ENCODE data around the gene ADRB2. TPM values are rescaled to one million over a fixed set of nuclear protein-coding genes. Genes with fewer than 3 reads are reported as not detected.

ADRB2 gene
- total RNA-seq, 1 experiment from 2014 or later: 0.25 TPM

DNA sequence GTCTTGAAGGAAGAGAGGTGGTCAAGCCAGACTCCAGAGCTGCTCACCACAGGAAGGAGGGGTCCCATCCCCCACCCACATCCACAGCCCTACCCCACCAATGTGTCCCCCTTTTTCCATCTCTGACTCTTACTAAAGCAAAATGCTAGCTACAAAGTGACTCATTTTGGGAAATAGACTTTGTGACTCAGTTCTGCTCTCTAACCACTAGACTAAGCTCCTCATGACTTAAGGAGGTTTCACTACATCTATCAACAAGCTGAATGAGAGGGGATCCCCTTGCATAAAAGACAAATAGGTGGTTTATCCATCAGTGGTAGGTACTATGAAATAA lies 35.1 kb upstream of the ADRB2 start (continued):
- no peak for TF ChIP-seq POLR2AphosphoS5 (IDR thresholded peaks at IDR 0.05; ENCODE audit: low read depth, low read length)

DNA sequence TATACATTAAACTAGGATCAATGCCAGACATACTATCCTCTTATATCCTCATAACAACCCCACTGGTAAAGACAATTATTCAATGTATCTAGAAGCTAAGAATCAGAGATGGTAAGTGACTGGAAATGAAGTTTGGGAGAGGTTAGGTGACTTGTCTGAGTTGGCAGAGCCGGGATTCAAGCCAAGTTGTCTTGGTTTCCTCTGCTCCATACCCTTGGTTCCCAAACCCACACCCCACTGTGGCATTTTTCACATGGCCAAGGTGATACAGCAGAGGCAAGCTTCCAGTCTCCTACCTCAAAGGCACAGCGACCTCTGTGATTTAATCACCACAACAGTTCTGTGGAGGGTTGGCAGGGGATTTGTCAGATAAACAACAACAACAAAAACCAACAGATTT lies 34.7 kb upstream of the ADRB2 start:
- POLR2A ChIA-PET: no interaction called here
- Histone ChIP-seq H3K4me2 (ENCODE audit: low read length) (no peak overlapping the region), H2AFZ (ENCODE audit: low read depth, low read length, poor library complexity, severe bottlenecking) (no peak overlapping the region), H3K36me3 (ENCODE audit: control insufficient read depth in 1 of 2, insufficient read depth in 2 of 2, low read length in 2 of 2) (no peaks in the 10 kb centered on the region), H4K20me1 (ENCODE audit: insufficient read depth) (no peaks in the 10 kb centered on the region), H3K4me3 (replicated peaks in 1 of 2; ENCODE audit: low read depth in 1 of 2, low read length in 2 of 2) (no peak overlapping the region), H3K9me3 (ENCODE audit: control insufficient read depth in 1 of 2, insufficient read depth in 1 of 2, low read depth in 1 of 2, low read length in 2 of 2) (no peaks in the 10 kb centered on the region), H3K9me2 (ENCODE audit: insufficient read depth) (no peaks in the 10 kb centered on the region), H3K4me1 (ENCODE audit: control insufficient read depth in 1 of 2, insufficient read depth in 2 of 2, low read length in 2 of 2) (peaks cover 0 to 22% of the 10 kb centered on the region in 2 experiments; a peak in 2 of 4 replicates), H3K9ac (ENCODE audit: low read length) (no peak overlapping the region), H3K27ac (ENCODE audit: low read depth, low read length) (no peak overlapping the region), H3K79me2 (ENCODE audit: insufficient read depth, low read length) (no peaks in the 10 kb centered on the region), H3K27me3 (ENCODE audit: insufficient read depth, low read length) (no peaks in the 10 kb centered on the region)
- CTCF ChIA-PET: no interaction called here
- BruUV-seq (replicated peaks): no TSS peak
- intact Hi-C loops (cut with micrococcal nuclease): no loop called here
- RAD21 ChIA-PET (ENCODE audit: low non-redundant PET in 1 of 2, low total read pairs in 2 of 2, uncharacterized antibody in 2 of 2, unreplicated experiment in 2 of 2): no interaction called here
- TF ChIP-seq ZFX (IDR thresholded peaks at IDR 0.05) (no peak), RAD21 (IDR thresholded peaks at IDR 0.05; ENCODE audit: low read depth) (no peak)
- ATAC-seq: no peak
- DNase-seq (ENCODE audit: low read depth, low spot score): no peak

DNA sequence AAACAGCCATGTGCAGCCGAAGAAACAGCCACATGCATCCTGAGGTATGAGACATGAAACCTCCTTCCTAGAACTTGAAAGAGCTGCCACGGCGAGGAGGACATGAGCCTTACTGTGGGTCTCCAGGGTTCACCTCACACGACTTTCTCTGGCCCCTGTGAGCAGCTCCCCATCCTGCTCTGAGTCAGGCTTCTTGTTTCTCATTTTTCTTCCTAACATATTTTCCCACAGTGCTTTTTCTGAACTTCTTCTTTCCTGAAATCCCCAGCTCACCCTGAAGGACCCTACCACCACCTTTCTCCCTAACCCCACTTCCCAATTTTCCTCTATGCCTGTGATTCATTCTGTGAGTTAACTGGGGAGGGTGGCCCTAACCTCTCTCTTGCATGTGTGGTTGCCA lies 33.7 kb upstream of the ADRB2 start:
- no peak overlapping the region for H3K4me2 ChIP-seq (ENCODE audit: low read length)
- no peak overlapping the region for H2AFZ ChIP-seq (ENCODE audit: low read depth, low read length, poor library complexity, severe bottlenecking)
- RAD21 ChIA-PET (ENCODE audit: low non-redundant PET in 1 of 2, low total read pairs in 2 of 2, uncharacterized antibody in 2 of 2, unreplicated experiment in 2 of 2): no interaction called here
- CTCF ChIA-PET: no interaction called here
- no TSS peak for BruUV-seq (replicated peaks)
- H3K36me3 ChIP-seq (ENCODE audit: control insufficient read depth in 1 of 2, insufficient read depth in 2 of 2, low read length in 2 of 2): no peaks in the 10 kb centered on the region
- no peak for DNase-seq (ENCODE audit: low read depth, low spot score)
- no peak for ATAC-seq
- no peaks in the 10 kb centered on the region for H3K9me2 ChIP-seq (ENCODE audit: insufficient read depth)
- POLR2A ChIA-PET: no interaction called here
- H3K4me1 ChIP-seq (ENCODE audit: control insufficient read depth in 1 of 2, insufficient read depth in 2 of 2, low read length in 2 of 2): peaks cover 0 to 22% of the 10 kb centered on the region in 2 experiments; a peak in 2 of 4 replicates
- intact Hi-C loops (cut with micrococcal nuclease): no loop called here
- no peaks in the 10 kb centered on the region for H3K9me3 ChIP-seq (ENCODE audit: control insufficient read depth in 1 of 2, insufficient read depth in 1 of 2, low read depth in 1 of 2, low read length in 2 of 2)
- no peak overlapping the region for H3K27ac ChIP-seq (ENCODE audit: low read depth, low read length)
- H4K20me1 ChIP-seq (ENCODE audit: insufficient read depth): no peaks in the 10 kb centered on the region
- H3K79me2 ChIP-seq (ENCODE audit: insufficient read depth, low read length): no peaks in the 10 kb centered on the region
- TF ChIP-seq EZH2phosphoT487 (IDR thresholded peaks at IDR 0.05; ENCODE audit: borderline replicate concordance) (no peak), EGR1 (IDR thresholded peaks at IDR 0.05; ENCODE audit: low read depth) (no peak), SIN3A (IDR thresholded peaks at IDR 0.05; ENCODE audit: low read depth) (no peak), ZNF274 (IDR thresholded peaks at IDR 0.05; ENCODE audit: low read depth, low read length) (no peak), FOSL1 (IDR thresholded peaks at IDR 0.05; ENCODE audit: low read depth) (no peak), SP1 (IDR thresholded peaks at IDR 0.05; ENCODE audit: low read depth) (no peak), CEBPB (IDR thresholded peaks at IDR 0.05; ENCODE audit: low read depth) (no peak)
- TF ChIP-seq, protein P1, sequence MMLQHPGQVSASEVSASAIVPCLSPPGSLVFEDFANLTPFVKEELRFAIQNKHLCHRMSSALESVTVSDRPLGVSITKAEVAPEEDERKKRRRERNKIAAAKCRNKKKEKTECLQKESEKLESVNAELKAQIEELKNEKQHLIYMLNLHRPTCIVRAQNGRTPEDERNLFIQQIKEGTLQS (IDR thresholded peaks at IDR 0.05): no peak
- TF ChIP-seq, protein P2, sequence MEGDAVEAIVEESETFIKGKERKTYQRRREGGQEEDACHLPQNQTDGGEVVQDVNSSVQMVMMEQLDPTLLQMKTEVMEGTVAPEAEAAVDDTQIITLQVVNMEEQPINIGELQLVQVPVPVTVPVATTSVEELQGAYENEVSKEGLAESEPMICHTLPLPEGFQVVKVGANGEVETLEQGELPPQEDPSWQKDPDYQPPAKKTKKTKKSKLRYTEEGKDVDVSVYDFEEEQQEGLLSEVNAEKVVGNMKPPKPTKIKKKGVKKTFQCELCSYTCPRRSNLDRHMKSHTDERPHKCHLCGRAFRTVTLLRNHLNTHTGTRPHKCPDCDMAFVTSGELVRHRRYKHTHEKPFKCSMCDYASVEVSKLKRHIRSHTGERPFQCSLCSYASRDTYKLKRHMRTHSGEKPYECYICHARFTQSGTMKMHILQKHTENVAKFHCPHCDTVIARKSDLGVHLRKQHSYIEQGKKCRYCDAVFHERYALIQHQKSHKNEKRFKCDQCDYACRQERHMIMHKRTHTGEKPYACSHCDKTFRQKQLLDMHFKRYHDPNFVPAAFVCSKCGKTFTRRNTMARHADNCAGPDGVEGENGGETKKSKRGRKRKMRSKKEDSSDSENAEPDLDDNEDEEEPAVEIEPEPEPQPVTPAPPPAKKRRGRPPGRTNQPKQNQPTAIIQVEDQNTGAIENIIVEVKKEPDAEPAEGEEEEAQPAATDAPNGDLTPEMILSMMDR (IDR thresholded peaks at IDR 0.05 in 2 of 3, conservative IDR thresholded peaks at IDR 0.05 in 1 of 3; ENCODE audit: borderline replicate concordance in 1 of 3, insufficient read depth in 1 of 3, low read depth in 2 of 3, low read length in 2 of 3): no peak
- TF ChIP-seq, protein P3, sequence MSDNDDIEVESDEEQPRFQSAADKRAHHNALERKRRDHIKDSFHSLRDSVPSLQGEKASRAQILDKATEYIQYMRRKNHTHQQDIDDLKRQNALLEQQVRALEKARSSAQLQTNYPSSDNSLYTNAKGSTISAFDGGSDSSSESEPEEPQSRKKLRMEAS (IDR thresholded peaks at IDR 0.05): no peak
- no peaks in the 10 kb centered on the region for H3K27me3 ChIP-seq (ENCODE audit: insufficient read depth, low read length)
- no peak overlapping the region for H3K9ac ChIP-seq (ENCODE audit: low read length)
- H3K4me3 ChIP-seq (replicated peaks in 1 of 2; ENCODE audit: low read depth in 1 of 2, low read length in 2 of 2): no peak overlapping the region

Data from HCT116 (cell line).